Measurements from ENCODE around the gene BEX3. TPM values are rescaled to one million over a fixed set of nuclear protein-coding genes. Genes with fewer than 3 reads are reported as not detected.
A peak's percentile ranks its signal among the peaks of the same experiment; 100 is the strongest.
"Not testable (repeated sequence)": the region's sequence is repeated elsewhere in the genome, so short reads cannot be mapped to it uniquely, and the experiment has no call there.

BEX3 gene
- total and polyA plus RNA-seq, 4 donors = 276 to 830 (median 656) TPM

- H3K27me3 ChIP-seq (ENCODE audit: control insufficient read depth, insufficient read depth, low read length) = peaks cover 6% of the 10 kb centered on the region
- no peaks in the 10 kb centered on the region for H3K36me3 ChIP-seq (ENCODE audit: control insufficient read depth, insufficient read depth, low read length)
- DNase-seq (ENCODE audit: low read depth in 4 of 6, low spot score in 6 of 6) = no peak
- no peaks in the 10 kb centered on the region for H3K9me3 ChIP-seq (ENCODE audit: control insufficient read depth, insufficient read depth, low read length)
- H3K27ac ChIP-seq (ENCODE audit: low read depth, low read length) = no peak overlapping the region
- no peak overlapping the region for H3K4me3 ChIP-seq (ENCODE audit: low read depth, low read length)
- 25% methylated on average over 1 of the region's 2 CpGs for WGBS (ENCODE audit: insufficient coverage)
- H3K4me1 ChIP-seq (ENCODE audit: control insufficient read depth, insufficient read depth, low read length) = no peaks in the 10 kb centered on the region
Measured at GRCh38 chrX:103396660-103397059, 20.3 kb downstream of the BEX3 start.

DNA sequence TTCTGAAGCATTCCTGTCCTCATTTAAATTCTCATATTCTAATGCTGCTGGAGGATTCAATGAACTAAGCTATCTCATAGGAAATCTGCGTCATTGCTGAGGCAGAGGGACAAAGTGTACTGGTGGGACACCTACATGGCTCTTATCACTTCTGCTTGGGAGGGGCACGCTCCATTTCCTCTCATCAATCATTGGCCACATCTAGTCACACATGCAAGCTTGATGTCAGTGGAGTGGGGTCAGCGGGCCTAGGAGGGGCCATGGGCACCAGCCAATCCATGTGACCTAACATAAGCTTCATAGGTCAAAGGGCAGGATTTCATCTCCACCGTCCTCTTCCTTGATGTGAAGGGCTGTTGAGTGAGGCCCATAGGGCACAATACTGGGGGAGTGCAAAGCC, 21.4 kb downstream of the BEX3 start:
- Histone ChIP-seq H3K27ac (ENCODE audit: low read depth, low read length) (no peak overlapping the region), H3K4me3 (ENCODE audit: low read depth, low read length) (no peak overlapping the region), H3K27me3 (ENCODE audit: control insufficient read depth, insufficient read depth, low read length) (peaks cover 6% of the 10 kb centered on the region), H3K9me3 (ENCODE audit: control insufficient read depth, insufficient read depth, low read length) (no peaks in the 10 kb centered on the region), H3K36me3 (ENCODE audit: control insufficient read depth, insufficient read depth, low read length) (no peaks in the 10 kb centered on the region), H3K4me1 (ENCODE audit: control insufficient read depth, insufficient read depth, low read length) (no peaks in the 10 kb centered on the region)
- 60% methylated on average over 1 of the region's 4 CpGs for WGBS (ENCODE audit: insufficient coverage)
- no peak for DNase-seq (ENCODE audit: low read depth in 4 of 6, low spot score in 6 of 6)

GRCh38 chrX:103398421-103398864, 22.1 kb downstream of the BEX3 start:
- Histone ChIP-seq H3K4me3 (ENCODE audit: low read depth, low read length) (no peak overlapping the region), H3K4me1 (ENCODE audit: control insufficient read depth, insufficient read depth, low read length) (no peaks in the 10 kb centered on the region), H3K27ac (ENCODE audit: low read depth, low read length) (no peak overlapping the region), H3K27me3 (ENCODE audit: control insufficient read depth, insufficient read depth, low read length) (peaks cover 6% of the 10 kb centered on the region), H3K36me3 (ENCODE audit: control insufficient read depth, insufficient read depth, low read length) (no peaks in the 10 kb centered on the region), H3K9me3 (ENCODE audit: control insufficient read depth, insufficient read depth, low read length) (no peaks in the 10 kb centered on the region)
- 67% methylated on average over 1 of the region's 1 CpG for WGBS (ENCODE audit: insufficient coverage)
- DNase-seq (ENCODE audit: low read depth in 4 of 6, low spot score in 6 of 6) = no peak

DNA sequence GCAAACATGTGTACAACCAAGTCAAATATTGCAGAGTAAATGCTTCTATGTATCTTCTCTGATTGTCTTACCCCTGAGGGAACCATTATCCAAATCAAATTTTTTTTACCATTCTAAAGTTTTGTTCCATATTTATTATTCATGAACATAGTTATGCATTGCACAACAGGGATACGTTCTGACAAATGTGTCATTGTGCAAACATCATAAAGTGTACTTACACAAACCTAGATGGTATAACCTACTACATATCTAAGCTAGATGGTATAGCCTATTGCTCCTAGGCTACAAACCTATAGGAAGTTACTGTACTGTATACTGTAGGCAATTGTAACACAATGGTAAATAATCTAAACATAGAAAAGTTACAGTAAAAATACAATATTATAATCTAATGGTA, 23.4 kb downstream of the BEX3 start:
- H3K27ac ChIP-seq (ENCODE audit: low read depth, low read length) = no peak overlapping the region
- no peaks in the 10 kb centered on the region for H3K36me3 ChIP-seq (ENCODE audit: control insufficient read depth, insufficient read depth, low read length)
- H3K4me1 ChIP-seq (ENCODE audit: control insufficient read depth, insufficient read depth, low read length) = no peaks in the 10 kb centered on the region
- H3K4me3 ChIP-seq (ENCODE audit: low read depth, low read length) = no peak overlapping the region
- H3K27me3 ChIP-seq (ENCODE audit: control insufficient read depth, insufficient read depth, low read length) = peaks cover 6% of the 10 kb centered on the region
- no peak for DNase-seq (ENCODE audit: low read depth in 4 of 6, low spot score in 6 of 6)
- WGBS (ENCODE audit: insufficient coverage) = no CpG with 5 or more reads among the region's 1 CpG
- H3K9me3 ChIP-seq (ENCODE audit: control insufficient read depth, insufficient read depth, low read length) = no peaks in the 10 kb centered on the region

DNA sequence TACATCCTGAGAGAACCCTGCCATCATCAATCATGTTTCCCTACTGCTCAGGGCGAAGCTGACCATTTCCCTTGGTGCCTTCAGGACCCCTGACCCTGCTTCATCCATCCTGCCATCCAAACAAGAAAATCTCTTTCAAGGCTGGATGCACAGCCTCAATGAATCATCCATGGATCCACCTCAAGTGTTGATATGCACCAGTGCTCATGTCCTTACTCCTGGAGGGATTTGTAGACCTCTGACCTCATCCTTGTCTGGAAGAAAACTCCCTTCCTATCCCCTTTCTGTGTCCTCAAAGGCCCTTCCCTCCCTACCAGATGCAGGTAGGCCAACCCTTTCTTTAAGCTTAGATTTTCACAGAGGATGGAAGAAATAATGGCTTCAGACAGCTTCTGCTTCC, 24.6 kb downstream of the BEX3 start:
- H3K4me3 ChIP-seq (ENCODE audit: low read depth, low read length) = no peak overlapping the region
- H3K4me1 ChIP-seq (ENCODE audit: control insufficient read depth, insufficient read depth, low read length) = no peaks in the 10 kb centered on the region
- H3K9me3 ChIP-seq (ENCODE audit: control insufficient read depth, insufficient read depth, low read length) = no peaks in the 10 kb centered on the region
- no peaks in the 10 kb centered on the region for H3K36me3 ChIP-seq (ENCODE audit: control insufficient read depth, insufficient read depth, low read length)
- H3K27ac ChIP-seq (ENCODE audit: low read depth, low read length) = no peak overlapping the region
- no peak for DNase-seq (ENCODE audit: low read depth in 4 of 6, low spot score in 6 of 6)
- 33% methylated on average over 1 of the region's 1 CpG for whole genome bisulfite sequencing (ENCODE audit: insufficient coverage)
- H3K27me3 ChIP-seq (ENCODE audit: control insufficient read depth, insufficient read depth, low read length) = peaks cover 6% of the 10 kb centered on the region

- peak; percentile 31 to 93 (median 60) for DNase-seq (ENCODE audit: low read depth in 4 of 6, low spot score in 6 of 6)
- H3K27me3 ChIP-seq (ENCODE audit: control insufficient read depth, insufficient read depth, low read length) = peaks cover 7% of the 10 kb centered on the region
- H3K4me3 ChIP-seq (ENCODE audit: low read depth, low read length) = peak overlapping the region; percentile 65
- H3K9me3 ChIP-seq (ENCODE audit: control insufficient read depth, insufficient read depth, low read length) = no peaks in the 10 kb centered on the region
- WGBS (ENCODE audit: insufficient coverage) = 15% methylated on average over 19 of the region's 19 CpGs
- peak overlapping the region; percentile 1 for H3K27ac ChIP-seq (ENCODE audit: low read depth, low read length)
- no peaks in the 10 kb centered on the region for H3K4me1 ChIP-seq (ENCODE audit: control insufficient read depth, insufficient read depth, low read length)
- H3K36me3 ChIP-seq (ENCODE audit: control insufficient read depth, insufficient read depth, low read length) = no peaks in the 10 kb centered on the region
Measured at GRCh38 chrX:103404231-103405008, 28.1 kb downstream of the BEX3 start.

DNA sequence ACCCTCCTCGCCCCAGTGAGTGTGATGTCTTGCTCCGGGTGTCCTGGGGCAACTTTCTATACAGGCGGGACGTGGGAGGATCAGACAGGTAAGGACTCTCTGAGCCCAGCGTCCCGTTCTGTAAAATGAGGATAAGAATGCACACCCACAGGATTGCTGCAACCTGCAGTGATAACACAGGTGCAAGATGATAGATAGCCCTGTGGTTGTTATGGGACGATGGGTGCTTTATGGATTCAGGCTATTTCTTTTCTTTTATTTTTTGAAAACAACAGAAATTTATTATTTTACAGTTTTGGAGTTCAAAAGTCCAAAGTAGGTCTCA, 28.6 kb downstream of the BEX3 start:
- H3K4me1 ChIP-seq (ENCODE audit: control insufficient read depth, insufficient read depth, low read length) = no peaks in the 10 kb centered on the region
- no peaks in the 10 kb centered on the region for H3K36me3 ChIP-seq (ENCODE audit: control insufficient read depth, insufficient read depth, low read length)
- DNase-seq (ENCODE audit: low read depth in 4 of 6, low spot score in 6 of 6) = no peak
- peak overlapping the region; percentile 65 for H3K4me3 ChIP-seq (ENCODE audit: low read depth, low read length)
- H3K27me3 ChIP-seq (ENCODE audit: control insufficient read depth, insufficient read depth, low read length) = peaks cover 7% of the 10 kb centered on the region
- no peaks in the 10 kb centered on the region for H3K9me3 ChIP-seq (ENCODE audit: control insufficient read depth, insufficient read depth, low read length)
- 10% methylated on average over 6 of the region's 7 CpGs for WGBS (ENCODE audit: insufficient coverage)
- no peak overlapping the region for H3K27ac ChIP-seq (ENCODE audit: low read depth, low read length)

DNA sequence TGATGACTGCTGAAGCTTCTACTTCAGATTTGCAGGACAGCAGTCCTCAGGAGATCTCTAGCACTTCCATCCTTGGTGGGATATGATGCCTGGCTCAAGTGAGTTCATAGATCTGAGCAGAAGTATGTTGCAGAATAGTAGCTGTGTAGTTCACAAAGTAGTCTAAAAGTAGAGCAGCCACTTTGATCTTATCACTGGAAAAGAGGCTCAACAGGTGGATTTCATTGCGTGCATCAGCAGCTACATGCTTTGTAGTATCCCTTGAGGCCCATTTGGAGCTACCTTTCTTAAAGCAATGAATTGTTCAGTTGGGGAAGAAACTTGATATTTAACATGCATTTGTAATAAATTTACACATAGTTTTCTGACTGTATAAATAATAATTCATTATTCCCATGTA, 29.9 kb downstream of the BEX3 start:
- DNase-seq (ENCODE audit: low read depth in 4 of 6, low spot score in 6 of 6) = peak in 1 of 6 donors; percentile 0
- H3K4me1 ChIP-seq (ENCODE audit: control insufficient read depth, insufficient read depth, low read length) = no peaks in the 10 kb centered on the region
- H3K4me3 ChIP-seq (ENCODE audit: low read depth, low read length) = no peak overlapping the region
- H3K36me3 ChIP-seq (ENCODE audit: control insufficient read depth, insufficient read depth, low read length) = no peaks in the 10 kb centered on the region
- no peak overlapping the region for H3K27ac ChIP-seq (ENCODE audit: low read depth, low read length)
- peaks cover 4% of the 10 kb centered on the region for H3K27me3 ChIP-seq (ENCODE audit: control insufficient read depth, insufficient read depth, low read length)
- H3K9me3 ChIP-seq (ENCODE audit: control insufficient read depth, insufficient read depth, low read length) = no peaks in the 10 kb centered on the region
- WGBS (ENCODE audit: insufficient coverage) = no CpG with 5 or more reads among the region's 1 CpG

GRCh38 chrX:103407776-103408175, 31.4 kb downstream of the BEX3 start:
- peaks cover 4% of the 10 kb centered on the region for H3K27me3 ChIP-seq (ENCODE audit: control insufficient read depth, insufficient read depth, low read length)
- no CpG with 5 or more reads among the region's 2 CpGs for WGBS (ENCODE audit: insufficient coverage)

DNA sequence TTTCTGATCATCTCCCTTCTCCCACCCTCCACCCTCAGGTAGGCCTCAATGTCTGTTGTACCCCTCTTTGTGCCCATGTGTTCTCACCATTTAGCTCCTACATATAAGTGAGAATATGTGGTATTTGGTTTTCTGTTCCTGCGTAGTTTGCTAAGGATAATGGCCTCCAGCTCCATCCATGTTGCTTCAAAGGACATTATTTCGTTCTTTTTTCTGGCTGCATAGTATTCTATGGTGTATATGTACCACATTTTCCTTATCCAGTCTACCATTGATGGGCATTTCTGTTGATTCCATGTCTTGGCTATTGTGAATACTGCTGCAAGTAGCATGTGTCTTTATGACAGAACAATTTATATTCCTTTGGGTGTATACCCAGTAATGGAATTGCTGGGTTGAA, 35.4 kb downstream of the BEX3 start:
- H3K4me1 ChIP-seq (ENCODE audit: control insufficient read depth, insufficient read depth, low read length) = peaks cover 12% of the 10 kb centered on the region
- no CpG with 5 or more reads among the region's 2 CpGs for WGBS (ENCODE audit: insufficient coverage)
- not testable (repeated sequence) for H3K9me3 ChIP-seq (ENCODE audit: control insufficient read depth, insufficient read depth, low read length); H3K36me3 ChIP-seq (ENCODE audit: control insufficient read depth, insufficient read depth, low read length); H3K27ac ChIP-seq (ENCODE audit: low read depth, low read length); DNase-seq (ENCODE audit: low read depth in 4 of 6, low spot score in 6 of 6); H3K4me3 ChIP-seq (ENCODE audit: low read depth, low read length); H3K27me3 ChIP-seq (ENCODE audit: control insufficient read depth, insufficient read depth, low read length)

More at GRCh38 chrX:103407776-103408175, 31.4 kb downstream of the BEX3 start:
- H3K4me3 ChIP-seq (ENCODE audit: low read depth, low read length) = no peak overlapping the region
- no peak for DNase-seq (ENCODE audit: low read depth in 4 of 6, low spot score in 6 of 6)
- H3K9me3 ChIP-seq (ENCODE audit: control insufficient read depth, insufficient read depth, low read length) = no peaks in the 10 kb centered on the region
- no peaks in the 10 kb centered on the region for H3K4me1 ChIP-seq (ENCODE audit: control insufficient read depth, insufficient read depth, low read length)
- H3K27ac ChIP-seq (ENCODE audit: low read depth, low read length) = no peak overlapping the region
- H3K36me3 ChIP-seq (ENCODE audit: control insufficient read depth, insufficient read depth, low read length) = no peaks in the 10 kb centered on the region

All from spinal cord (tissue), 10 donors.